ENCODE measurements around the gene RIC1. TPM values are rescaled to one million over a fixed set of nuclear protein-coding genes. Genes with fewer than 3 reads are reported as not detected.

The RIC1 gene
- total RNA-seq, 1 experiment from 2014 or later, result 11.4 TPM

- Mint-ChIP-seq H3K27me3 (ENCODE audit: unreplicated experiment) (no peaks in the 10 kb centered on the region), H3K27ac (ENCODE audit: unreplicated experiment) (no peak overlapping the region), H3K9me3 (ENCODE audit: low read depth, unreplicated experiment) (no peaks in the 10 kb centered on the region), H3K4me3 (ENCODE audit: low read depth, unreplicated experiment) (no peak overlapping the region), H3K4me1 (ENCODE audit: low read depth, unreplicated experiment) (no peaks in the 10 kb centered on the region), H3K36me3 (ENCODE audit: insufficient read depth, unreplicated experiment) (peaks cover 4% of the 10 kb centered on the region)
- intact Hi-C loops (cut with micrococcal nuclease; ENCODE audit: unreplicated experiment), result no loop called here
- DNase-seq, result no peak
- TF ChIP-seq CTCF (IDR thresholded peaks at IDR 0.05; ENCODE audit: unreplicated experiment), result no peak
- CTCF ChIA-PET, result no interaction called here
- no TSS peak for BruUV-seq (replicated peaks)
These were observed 162.0 kb downstream of the RIC1 start for GRCh38 chr9:5790923-5791322.

GRCh38 chr9:5791870-5792269 lies 163.0 kb downstream of the RIC1 start:
- no peak for DNase-seq
- CTCF ChIA-PET, result no interaction called here
- Mint-ChIP-seq H3K4me3 (ENCODE audit: low read depth, unreplicated experiment) (no peak overlapping the region), H3K36me3 (ENCODE audit: insufficient read depth, unreplicated experiment) (peaks cover 4% of the 10 kb centered on the region), H3K9me3 (ENCODE audit: low read depth, unreplicated experiment) (no peaks in the 10 kb centered on the region), H3K27me3 (ENCODE audit: unreplicated experiment) (no peaks in the 10 kb centered on the region), H3K27ac (ENCODE audit: unreplicated experiment) (no peak overlapping the region), H3K4me1 (ENCODE audit: low read depth, unreplicated experiment) (no peaks in the 10 kb centered on the region)
- TF ChIP-seq CTCF (IDR thresholded peaks at IDR 0.05; ENCODE audit: unreplicated experiment), result no peak
- intact Hi-C loops (cut with micrococcal nuclease; ENCODE audit: unreplicated experiment), result no loop called here
- no TSS peak for BruUV-seq (replicated peaks)

DNA sequence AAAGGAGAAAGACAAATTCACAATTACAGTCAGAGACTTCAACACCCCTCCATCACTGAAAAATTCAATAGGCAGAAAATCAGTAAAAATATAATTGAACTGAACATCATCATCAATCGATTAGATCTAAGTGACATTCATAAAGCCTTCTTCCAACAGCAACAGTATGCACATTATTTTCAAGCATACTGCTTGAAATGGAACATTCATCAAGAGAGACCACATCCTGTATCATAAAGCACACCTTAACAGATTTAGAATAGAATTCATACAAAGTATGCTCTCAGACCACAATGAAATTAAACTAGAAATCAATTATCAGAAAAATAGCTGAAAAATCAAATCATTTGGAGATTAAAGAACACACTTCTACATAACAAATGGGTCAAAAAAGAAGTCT lies 164.9 kb downstream of the RIC1 start:
- no peaks in the 10 kb centered on the region for H3K4me1 Mint-ChIP-seq (ENCODE audit: low read depth, unreplicated experiment)
- no peak overlapping the region for H3K27ac Mint-ChIP-seq (ENCODE audit: unreplicated experiment)
- no TSS peak for BruUV-seq (replicated peaks)
- no peaks in the 10 kb centered on the region for H3K27me3 Mint-ChIP-seq (ENCODE audit: unreplicated experiment)
- DNase-seq, result no peak
- intact Hi-C loops (cut with micrococcal nuclease; ENCODE audit: unreplicated experiment), result no loop called here
- no peaks in the 10 kb centered on the region for H3K9me3 Mint-ChIP-seq (ENCODE audit: low read depth, unreplicated experiment)
- CTCF ChIA-PET, result no interaction called here
- no peak for TF ChIP-seq CTCF (IDR thresholded peaks at IDR 0.05; ENCODE audit: unreplicated experiment)
- H3K4me3 Mint-ChIP-seq (ENCODE audit: low read depth, unreplicated experiment), result no peak overlapping the region
- H3K36me3 Mint-ChIP-seq (ENCODE audit: insufficient read depth, unreplicated experiment), result peaks cover 2% of the 10 kb centered on the region

- H3K27me3 Mint-ChIP-seq (ENCODE audit: unreplicated experiment), result no peaks in the 10 kb centered on the region
- intact Hi-C loops (cut with micrococcal nuclease; ENCODE audit: unreplicated experiment), result loop anchor here (5.0 kb wide), 1 partner anchor 101 kb away; no protein-coding TSS in a partner anchor
- CTCF ChIA-PET, result no interaction called here
- H3K27ac Mint-ChIP-seq (ENCODE audit: unreplicated experiment), result no peak overlapping the region
- no peaks in the 10 kb centered on the region for H3K9me3 Mint-ChIP-seq (ENCODE audit: low read depth, unreplicated experiment)
- H3K4me1 Mint-ChIP-seq (ENCODE audit: low read depth, unreplicated experiment), result no peaks in the 10 kb centered on the region
- no peaks in the 10 kb centered on the region for H3K36me3 Mint-ChIP-seq (ENCODE audit: insufficient read depth, unreplicated experiment)
- no peak overlapping the region for H3K4me3 Mint-ChIP-seq (ENCODE audit: low read depth, unreplicated experiment)
- TF ChIP-seq CTCF (IDR thresholded peaks at IDR 0.05; ENCODE audit: unreplicated experiment), result no peak
- DNase-seq, result no peak
- no TSS peak for BruUV-seq (replicated peaks)
These were observed 167.4 kb downstream of the RIC1 start for GRCh38 chr9:5796298-5796697.
